GM12874 (cell line): ENCODE results near the gene CFAP100.

ENCODE experiments used
- TF ChIP-seq, protein P1 (sequence below): IDR thresholded peaks from 2 replicates; pipeline ENCODE4 v1.5.1; 2011; ENCODE audit warnings: low read depth, mild to moderate bottlenecking, control low read depth, low read length, moderate library complexity; ENCODE audit not compliant: insufficient read depth

The CFAP100 gene

DNA sequence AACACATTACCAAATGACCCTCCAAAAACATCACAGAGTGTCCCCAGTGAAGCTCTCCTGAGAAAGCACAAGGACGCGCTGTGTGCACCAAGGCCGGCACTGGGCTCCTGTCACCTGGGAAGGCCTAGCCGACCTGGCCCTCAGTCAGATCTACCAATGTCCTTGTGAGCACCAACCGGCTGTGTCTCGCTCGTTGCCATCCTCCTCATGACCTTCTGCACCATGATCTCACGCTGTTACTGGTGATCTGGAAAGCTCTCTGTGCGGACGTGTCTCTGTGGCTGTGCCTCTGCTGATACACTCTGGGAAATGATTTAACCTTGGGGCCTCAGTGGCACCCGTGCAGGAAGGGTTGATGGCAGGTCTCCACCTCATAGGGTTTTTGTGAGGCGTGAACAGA lies 56.8 kb downstream of the CFAP100 start:
- TF ChIP-seq, protein P1, sequence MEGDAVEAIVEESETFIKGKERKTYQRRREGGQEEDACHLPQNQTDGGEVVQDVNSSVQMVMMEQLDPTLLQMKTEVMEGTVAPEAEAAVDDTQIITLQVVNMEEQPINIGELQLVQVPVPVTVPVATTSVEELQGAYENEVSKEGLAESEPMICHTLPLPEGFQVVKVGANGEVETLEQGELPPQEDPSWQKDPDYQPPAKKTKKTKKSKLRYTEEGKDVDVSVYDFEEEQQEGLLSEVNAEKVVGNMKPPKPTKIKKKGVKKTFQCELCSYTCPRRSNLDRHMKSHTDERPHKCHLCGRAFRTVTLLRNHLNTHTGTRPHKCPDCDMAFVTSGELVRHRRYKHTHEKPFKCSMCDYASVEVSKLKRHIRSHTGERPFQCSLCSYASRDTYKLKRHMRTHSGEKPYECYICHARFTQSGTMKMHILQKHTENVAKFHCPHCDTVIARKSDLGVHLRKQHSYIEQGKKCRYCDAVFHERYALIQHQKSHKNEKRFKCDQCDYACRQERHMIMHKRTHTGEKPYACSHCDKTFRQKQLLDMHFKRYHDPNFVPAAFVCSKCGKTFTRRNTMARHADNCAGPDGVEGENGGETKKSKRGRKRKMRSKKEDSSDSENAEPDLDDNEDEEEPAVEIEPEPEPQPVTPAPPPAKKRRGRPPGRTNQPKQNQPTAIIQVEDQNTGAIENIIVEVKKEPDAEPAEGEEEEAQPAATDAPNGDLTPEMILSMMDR = no peak

DNA sequence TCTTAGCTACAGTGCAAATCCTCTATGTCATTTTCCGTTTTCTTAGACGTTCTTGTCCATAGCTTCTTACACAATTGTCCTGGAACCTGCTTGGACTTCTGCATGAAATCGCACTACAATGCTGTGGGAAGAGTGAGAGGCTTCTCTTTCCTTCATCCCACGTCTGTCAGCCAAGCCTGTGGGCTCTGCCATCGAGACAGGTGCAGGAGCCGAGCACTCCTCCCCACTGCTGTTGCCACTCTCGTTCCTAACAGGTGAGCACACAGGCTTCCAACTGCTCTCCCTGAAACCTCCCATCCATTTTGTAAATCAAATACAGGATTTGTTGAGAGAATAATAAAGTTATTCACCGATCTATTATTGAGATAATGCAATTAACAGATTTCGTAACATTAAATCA lies 57.5 kb downstream of the CFAP100 start:
- TF ChIP-seq, protein P1 = no peak

DNA sequence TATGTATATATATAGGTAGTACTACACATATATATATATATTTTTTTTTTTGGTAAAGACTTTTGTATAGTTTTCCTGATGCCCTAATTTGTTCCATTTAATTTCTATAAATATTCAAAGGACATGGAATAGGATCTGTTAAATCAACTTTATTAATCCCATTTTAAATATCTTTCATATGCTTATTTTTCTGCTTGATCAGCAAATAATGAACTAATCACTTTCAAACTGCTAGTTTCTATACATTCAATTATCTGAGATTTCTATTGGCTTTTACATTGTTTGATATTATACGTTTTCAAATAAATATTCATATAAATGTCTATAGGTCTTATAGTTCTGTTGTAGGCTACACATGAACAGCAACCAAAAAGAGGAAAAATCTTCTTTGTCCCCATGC lies 59.3 kb downstream of the CFAP100 start:
- TF ChIP-seq, protein P1 = no peak

DNA sequence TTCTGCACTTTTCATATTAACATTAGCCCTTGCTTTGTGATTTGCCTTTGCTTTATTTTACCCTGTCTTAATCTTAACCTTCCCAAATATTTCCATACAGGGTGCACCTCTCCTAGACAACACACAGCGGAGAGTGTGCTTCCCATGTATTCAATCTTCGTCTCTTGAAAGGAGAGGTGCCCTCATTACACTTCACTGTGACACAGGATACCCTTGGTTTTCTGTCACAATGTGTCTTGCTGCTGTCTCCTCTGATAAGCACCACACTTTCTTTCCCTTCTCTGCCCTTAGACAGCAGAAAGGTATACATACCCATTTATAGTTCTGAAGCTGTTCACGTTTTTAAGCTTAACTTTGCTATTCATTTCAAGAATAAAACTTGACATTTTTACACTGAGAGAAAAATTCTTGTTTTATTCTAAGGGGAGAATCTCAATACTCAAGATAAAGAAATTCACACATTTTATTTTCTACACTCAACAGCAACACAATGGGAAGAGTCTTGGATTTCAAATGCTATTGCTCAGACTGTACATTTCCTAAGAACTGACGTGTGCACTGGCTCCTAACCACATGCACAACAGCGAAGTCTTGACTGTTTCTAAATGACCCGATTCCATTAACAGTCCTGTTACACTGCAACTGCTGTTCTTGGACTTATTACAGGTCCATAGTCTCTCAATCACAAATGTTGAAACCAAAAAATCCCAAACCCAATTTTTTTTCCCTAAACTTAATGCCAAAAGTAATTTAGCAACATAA lies 59.9 kb downstream of the CFAP100 start:
- TF ChIP-seq, protein P1 = no peak

DNA sequence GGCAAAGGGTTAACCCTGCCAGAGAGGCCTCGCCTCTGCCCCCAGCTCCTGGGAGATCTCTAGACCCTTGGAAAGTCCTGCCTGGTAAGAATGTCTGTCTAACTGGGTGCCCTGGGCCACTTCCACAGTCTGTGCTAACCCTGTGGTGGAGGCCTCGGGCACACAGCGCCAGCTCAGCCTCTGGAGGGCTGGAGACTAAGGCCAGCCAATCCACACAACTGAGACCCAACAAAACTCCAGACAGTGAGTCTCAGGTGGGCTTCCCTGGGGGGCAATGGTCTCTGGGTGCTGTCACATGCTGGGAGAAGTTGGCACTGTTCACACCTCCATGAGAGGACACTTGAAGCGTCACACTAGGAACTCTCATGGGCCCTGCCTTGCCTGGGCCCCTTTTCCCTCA lies 61.5 kb downstream of the CFAP100 start:
- TF ChIP-seq, protein P1 = no peak

DNA sequence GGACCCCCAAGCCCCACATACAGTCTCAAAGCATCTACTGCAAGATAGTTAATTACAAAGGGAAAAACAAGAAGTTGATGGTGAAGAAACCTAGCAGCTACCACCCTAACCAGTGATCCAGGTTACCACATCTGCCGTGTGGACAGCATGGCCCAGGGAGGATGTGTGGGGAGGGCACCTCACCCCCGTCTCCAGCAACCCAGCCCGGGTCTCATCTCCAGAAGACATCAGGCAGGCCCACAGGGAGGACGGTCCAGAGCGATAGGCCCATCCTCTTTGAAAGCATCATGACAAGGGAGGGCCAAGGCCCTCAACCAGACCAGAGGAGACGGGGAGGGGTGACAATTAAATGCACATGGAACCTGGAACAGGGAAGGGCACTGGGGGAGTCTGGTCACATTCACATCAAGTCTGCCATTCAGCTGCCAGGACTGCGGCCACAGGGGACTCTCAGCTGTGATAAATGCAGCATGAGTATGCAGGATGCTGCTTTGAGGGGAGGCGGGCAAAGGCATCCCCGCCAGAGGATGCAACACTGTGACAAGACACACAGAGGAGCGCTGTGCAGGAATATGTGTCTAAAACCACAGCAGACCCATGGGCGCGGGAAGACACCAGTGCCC lies 62.2 kb downstream of the CFAP100 start:
- TF ChIP-seq, protein P1 = no peak

DNA sequence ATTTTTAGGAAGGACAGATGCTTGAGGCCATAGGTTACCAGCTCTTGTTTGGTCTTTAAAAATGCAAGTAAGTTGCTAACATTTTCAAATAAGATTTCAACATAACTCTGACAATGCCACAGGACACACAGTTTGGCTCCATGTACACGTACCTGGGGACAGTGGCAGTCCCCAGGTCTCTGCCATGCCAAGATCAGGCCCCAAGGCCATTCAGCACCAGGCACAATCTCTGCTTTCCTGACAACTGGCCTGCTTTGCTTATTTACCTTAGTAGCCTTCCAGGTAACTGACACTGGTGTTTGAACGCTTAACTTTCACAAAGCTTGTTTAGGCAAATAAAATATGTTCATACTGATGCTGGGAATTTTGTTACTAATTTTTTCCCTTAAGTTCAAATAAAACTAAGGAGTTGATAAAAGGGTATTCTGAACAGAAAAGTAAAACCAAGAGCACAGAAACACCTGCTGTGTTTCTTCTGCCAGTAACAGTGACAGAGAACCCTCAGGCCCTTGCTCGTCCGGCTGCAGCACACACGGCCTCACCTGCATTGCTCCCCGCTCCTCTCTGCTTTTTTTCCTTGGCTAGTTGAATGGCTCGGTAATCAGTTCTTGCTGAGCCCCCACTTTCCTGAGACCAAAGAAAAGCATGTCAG lies 64.5 kb downstream of the CFAP100 start:
- TF ChIP-seq, protein P1 = no peak
